Posterior vena cava (tissue), 2 donors: ENCODE results near the gene COL28A1. TPM values are rescaled to one million over a fixed set of nuclear protein-coding genes. Genes with fewer than 3 reads are reported as not detected.
"Not testable (repeated sequence)": the region's sequence is repeated elsewhere in the genome, so short reads cannot be mapped to it uniquely, and the experiment has no call there.

Experiments
- DNase-seq: peaks from one replicate; pipeline ENCODE4 v3.0.0-alpha.2; 2020; ENCODE audit warnings: low spot score
- intact Hi-C, 2 donors: fragments of 100-400 bp; cut with DNase I; formaldehyde crosslinking; loops; one replicate each; pipeline versions ENCODE4 v1.14.1 to v1.14.2; 2022 to 2023
- total RNA-seq, 2 donors: library from RNA; stranded (reverse); fragmentation: NEBNext Ultra II Directional; extraction: Animal tissue kit (Norgen Biotek cat#: 25700); gene quantifications; one replicate each; pipeline ENCODE4 v1.2.1, GENCODE V29; 2021
- donor health status: DM: yes; HTN: yes; CAD: no.
- donor health status: DM: yes; HTN: yes; CAD: no.

Gene COL28A1
- total RNA-seq, 2 donors from 2014 or later = 0.46 to 1.0 TPM

DNA sequence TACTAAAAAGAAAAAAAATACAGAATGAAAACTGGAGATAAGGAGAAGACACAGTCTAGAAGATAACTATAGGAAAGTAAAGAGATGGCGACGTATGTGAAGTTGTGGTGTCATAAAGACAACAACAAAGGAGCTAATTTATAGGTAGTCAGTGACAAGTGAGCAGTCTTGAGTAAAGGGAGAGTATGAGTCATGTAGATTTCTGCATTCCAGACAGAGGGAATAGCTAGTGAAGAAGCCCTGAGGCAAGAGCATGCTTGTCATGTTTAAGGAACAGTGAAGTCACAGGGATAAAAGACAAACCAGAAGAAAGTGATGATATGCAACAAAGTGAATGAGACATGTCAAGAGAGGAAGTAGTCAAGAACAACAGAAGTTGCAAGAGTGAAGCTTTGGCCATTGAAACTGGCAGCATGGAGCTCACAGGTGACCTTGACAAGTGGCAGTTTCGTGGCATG, 28.7 kb upstream of the COL28A1 start:
- intact Hi-C loops = no loop called here
- no peak for DNase-seq

DNA sequence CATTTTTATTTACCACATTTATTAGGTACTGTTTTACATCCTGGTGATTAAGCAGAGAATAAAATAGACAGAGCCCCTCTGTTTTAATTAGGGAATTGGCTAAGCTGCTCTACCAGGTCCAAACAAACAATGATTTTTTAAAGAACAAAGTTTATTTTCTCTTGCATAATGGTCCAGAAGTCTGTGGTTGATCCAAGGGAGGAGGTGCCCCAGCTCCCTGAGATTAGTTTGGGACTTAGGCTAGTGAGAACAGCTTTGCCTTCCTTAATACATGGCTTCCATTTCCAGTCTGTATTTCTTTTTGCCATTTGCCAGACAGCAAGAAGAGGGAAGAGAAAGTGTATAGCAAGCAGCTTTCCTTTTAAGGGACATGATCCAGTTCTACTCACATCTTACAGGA, 28.1 kb upstream of the COL28A1 start:
- DNase-seq = no peak
- intact Hi-C loops = no loop called here

DNA sequence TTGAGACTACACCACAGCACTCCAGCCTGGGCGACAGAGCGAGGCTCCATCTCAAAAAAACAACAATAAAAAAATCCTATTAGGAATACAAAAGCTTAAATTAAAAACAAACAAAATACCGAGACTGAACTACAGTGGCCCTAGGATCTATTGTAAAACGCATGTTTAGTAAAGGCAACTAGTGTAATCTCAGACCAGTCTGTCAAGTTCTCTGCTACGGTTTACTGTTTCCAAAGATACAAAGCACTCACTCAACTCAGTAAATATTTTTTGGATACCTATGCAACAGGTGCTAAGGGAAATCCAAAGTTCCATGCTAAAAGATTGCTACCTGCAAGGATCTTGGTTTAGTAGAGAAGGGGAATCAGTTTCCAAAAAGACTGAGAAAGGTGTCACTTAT, 27.6 kb upstream of the COL28A1 start:
- no peak for DNase-seq
- intact Hi-C loops = no loop called here

DNA sequence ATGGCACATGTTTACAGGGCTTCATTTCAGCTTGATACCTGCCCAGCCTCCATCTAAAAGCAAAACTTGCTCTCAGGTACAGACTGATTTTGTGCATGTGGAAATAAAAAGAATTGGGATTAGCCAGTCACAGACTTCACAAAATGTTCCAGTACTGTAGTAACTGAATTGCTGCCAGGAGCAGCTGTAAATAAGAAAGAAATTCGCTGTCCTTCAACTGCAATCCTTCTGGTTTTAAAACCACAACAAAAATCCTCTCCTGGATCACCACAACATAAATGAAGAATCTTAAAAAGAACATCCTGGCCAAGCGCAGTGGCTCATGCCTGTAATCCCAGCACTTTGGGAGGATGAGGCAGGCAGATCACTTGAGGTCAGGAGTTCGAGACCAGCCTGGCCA, 27.1 kb upstream of the COL28A1 start:
- DNase-seq = no peak
- intact Hi-C loops = no loop called here

DNA sequence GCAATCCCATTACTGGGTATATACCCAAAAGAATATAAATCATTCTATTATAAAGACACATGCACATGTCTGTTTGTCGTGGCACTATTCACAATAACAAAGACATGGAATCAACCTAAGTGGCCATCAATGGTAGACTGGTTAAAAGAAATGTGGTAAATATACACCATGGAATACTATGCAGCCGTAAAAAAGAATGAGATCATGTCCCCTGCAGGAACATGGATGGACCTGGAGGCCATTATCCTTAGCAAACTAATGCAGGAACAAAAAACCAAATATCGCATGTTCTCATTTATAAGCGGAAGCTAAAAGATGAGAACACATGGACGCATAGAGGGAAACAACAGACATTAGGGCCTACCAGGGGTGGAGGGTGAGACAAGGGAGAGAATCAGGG, 25.9 kb upstream of the COL28A1 start:
- DNase-seq, intact Hi-C loops: not testable (repeated sequence)

DNA sequence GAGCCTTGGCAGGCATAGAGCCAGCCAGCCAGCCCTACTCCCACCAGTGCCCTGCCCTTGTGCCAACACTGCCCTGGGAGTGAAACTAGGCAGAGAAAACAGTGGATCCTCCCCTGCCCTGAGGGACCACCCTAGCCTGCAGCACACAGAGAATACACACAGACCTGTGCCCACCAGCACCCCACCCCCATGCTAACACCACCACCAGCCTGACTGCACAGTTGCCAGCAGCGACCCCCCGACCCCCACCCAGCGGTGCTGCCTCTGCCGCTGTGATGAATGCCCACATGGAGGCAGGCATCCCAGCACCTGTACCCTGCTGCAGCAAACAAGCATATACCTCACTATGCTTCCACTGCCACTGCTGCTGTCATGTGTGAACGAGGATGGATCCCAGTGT, 21.6 kb upstream of the COL28A1 start:
- DNase-seq = no peak
- intact Hi-C loops = no loop called here

DNA sequence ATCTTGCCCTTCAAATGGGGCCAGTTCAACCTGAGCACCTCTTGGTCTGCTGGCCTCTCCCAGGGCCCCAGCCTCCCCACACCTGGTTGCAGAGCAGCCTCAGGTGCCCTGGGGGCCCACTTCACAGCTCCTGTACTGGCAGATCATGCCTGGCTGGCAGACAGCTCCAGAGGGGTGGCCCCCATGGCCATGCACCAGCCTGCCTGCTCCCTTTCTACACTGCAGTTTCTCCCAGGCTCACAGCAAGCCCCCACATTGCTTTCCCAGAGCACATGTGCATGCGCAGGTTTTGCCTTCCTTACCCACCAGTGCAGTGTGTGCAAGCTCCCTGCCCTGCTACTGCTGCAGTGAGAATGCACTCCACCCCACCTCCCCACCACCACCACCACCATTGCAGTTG, 21.2 kb upstream of the COL28A1 start:
- intact Hi-C loops = no loop called here
- no peak for DNase-seq

DNA sequence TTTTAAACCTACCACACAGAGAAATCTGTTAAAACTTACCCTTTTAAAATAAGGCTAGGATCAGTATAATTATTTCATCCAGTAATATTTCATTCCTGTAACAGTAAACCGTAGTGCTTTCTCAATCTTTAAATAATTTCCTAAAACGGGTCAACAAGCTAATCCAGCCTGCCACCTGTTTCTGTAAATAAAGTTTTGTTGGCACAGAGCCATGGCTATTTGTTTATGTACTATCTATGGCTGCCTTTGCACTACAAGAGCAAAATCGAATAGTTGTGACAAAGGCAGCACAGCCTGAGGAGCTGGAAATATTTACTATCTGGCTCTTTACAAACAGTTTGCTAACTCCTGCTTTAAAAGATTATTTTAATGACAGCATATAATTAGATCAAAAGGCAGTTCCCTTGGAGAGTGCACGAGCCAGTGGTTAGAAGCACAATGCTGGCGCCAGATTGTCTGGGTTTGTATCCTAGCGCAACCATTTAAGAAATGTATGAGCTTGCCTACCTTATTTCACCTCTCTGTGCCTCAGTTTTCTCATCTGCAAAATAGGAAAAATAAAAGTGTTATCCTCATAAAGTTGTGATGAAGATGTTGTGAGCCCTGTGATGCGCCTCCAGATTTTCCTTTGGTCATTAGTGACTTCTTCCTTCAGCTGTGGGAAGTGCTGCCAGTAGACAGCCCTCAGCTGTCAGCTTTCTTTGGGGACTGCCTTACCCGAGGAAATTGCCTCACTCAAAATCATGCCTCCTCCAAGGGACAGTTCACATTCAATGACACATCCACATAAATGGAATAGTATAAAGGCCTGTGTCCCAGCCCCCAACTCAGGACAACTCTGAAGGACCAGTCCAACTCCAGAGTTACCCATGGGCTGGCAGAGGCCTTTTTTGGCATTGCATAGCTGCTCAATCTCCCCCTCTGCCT, 19.2 kb upstream of the COL28A1 start:
- intact Hi-C loops = no loop called here

DNA sequence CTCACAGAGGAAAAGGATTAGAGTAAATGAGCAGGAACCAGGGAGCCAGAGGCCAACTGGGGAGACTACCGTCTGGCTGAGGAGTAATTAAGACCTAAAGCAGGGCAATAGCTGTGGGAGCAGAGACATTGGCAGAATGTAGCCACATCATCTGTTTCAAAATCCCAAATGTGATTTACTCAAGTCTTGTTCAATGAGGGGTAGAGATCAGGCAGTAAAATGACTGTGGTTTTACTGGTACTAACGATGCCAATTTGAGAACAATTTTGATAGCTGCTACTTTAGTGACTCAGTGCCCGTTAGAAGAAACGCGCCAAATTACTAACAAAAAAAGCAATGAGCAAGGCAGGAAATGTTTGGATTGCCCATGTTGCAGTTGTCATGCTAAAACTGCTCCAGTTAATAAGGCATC, 18.4 kb upstream of the COL28A1 start:
- no peak for DNase-seq
- intact Hi-C loops = no loop called here

More for the DNA sequence above, 19.2 kb upstream of the COL28A1 start:
- DNase-seq = no peak

DNA sequence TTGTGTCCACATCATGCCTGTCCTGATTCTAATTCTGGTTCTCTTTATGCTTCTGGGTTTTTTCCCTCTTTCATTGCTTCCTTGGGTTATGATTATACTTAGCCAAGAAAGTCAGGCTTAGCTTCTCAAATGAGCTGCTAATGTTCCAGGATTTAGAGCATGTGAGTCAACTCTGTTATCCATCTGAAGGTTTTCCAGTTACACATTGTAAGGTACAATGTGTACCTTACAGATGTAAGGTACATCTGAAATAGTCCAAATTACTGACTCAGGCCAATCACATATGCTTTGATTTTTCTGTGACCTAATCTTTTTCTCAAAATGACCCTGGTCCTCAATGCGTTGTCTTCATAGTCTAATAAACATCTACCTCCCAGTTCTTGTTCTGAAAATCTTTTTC, 17.7 kb upstream of the COL28A1 start:
- intact Hi-C loops = no loop called here
- DNase-seq = no peak

DNA sequence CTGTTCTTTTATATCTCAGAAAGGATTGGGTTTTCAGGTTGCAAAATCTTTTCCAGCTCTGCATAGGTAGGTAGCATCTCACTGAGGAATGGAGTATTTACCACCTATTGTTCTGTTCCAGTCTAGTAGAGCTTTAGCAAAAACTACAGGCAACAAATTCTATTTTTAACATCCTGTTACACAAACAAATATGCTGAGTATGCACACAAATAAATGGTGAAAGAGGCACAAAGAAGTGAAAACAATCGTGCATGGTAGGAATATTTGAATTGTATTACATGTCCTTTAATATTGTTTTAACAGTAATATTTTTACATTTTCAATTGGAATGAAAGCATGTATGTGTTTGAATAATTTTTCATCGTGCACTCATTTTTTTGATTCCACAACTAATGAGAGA, 16.5 kb upstream of the COL28A1 start:
- no peak for DNase-seq
- intact Hi-C loops = no loop called here

DNA sequence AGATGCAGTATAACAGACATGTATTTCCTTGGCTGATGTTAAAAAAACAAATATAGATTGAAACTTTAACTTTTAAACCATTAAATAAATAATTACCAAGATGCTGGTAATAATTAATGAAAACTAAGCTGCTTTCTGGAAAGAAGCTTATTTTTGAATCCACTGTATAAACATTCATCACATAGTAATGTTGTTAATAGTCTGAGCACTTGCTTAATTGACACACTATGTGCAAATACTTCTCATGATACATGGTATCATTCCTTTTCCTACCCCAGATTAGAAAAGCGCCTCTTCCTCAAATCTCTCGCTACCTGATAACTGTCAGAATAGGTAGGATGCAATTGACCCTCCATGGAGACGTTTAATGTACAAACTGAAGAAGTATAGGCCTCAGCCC, 15.0 kb upstream of the COL28A1 start:
- DNase-seq = no peak
- intact Hi-C loops = no loop called here

DNA sequence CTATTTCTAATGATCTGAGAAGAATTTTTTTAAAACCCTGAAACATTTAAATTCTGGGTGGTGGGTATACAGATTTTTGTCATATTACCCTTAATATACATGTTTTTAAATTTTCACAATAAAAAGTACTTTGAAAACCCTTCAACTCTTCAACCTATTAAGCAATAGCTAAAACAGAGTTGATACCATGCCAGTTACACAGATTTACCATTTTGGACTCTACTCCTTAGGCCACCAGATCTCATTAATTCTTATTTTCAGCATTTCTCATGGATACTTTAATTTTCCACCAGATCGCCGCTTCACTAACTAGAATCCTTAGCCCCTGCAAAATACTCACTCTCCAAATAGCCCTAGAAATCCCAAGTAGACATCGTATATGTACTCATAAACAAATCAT, 12.7 kb upstream of the COL28A1 start:
- no peak for DNase-seq
- intact Hi-C loops = loop anchor here in 1 of 2 donors (10.0 kb wide), 1 partner anchor 444 kb away; no protein-coding TSS in a partner anchor

DNA sequence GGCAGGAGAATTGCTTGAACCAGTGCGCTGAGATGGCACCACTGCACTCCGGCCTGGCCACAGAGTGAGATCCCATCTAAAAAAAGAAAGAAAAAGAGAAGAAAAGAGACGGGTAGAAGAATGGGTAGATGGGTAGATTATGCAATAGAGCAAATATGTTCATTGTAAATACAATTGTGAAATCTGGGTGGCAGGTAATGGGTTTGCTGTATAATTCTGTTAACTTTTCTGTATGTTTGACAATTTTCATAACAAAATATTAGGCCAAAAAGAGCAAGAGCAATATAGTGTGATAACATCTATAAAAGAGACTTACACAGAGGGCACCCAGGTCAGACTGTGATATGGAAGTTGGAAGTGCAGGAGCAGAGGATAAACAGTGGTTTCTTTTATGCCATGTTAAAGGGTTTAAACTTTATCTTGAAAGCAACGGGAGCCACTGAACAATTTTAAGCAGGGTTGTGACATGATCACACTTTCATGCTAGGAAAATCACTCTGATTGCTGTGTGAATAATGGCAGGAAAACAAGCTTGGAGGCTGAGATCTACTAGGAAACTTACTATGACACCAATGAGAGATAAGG, 6.7 kb upstream of the COL28A1 start:
- intact Hi-C loops = loop anchor here in 1 of 2 donors (10.0 kb wide), 1 partner anchor 438 kb away; no protein-coding TSS in a partner anchor
- DNase-seq = no peak

DNA sequence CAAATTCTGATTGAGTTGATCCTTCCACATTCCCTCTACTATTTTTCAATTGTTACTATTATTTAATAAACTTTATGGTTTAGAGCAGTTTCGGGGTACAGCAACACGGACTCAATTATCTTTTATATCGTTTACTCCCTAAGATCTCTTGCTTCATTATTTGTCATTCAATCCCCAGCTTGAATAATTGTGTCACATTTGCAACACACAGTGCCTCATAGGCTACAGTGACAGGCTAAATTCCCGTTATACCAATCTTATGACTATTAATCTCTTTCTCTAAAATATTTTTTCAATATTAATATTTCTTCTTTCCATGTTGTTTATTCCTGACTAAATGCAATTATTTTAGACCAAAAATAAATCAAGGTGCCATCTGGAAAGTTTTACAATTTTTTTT, 4.0 kb upstream of the COL28A1 start:
- DNase-seq = no peak
- intact Hi-C loops = loop anchor here in 1 of 2 donors (10.0 kb wide), 1 partner anchor 435 kb away; no protein-coding TSS in a partner anchor

DNA sequence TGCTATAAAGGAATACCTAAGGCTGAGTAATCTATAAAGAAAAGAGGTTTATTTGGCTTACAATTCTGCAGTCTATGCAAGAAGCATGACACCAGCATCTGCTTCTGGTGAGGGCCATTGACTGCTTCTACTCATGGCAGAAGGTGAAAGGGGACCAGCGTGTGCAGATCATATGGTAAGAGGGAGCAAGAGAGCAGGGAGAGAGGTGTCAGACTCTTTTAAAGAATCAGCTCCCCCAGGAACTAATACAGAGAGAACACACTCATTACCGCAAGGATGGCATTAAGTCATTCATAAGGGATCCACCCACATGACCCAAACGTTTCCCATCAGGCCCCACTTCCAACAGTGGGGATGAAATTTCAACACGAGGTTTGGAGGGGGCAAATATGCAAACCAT, 3.5 kb upstream of the COL28A1 start:
- DNase-seq = no peak
- intact Hi-C loops = no loop called here

DNA sequence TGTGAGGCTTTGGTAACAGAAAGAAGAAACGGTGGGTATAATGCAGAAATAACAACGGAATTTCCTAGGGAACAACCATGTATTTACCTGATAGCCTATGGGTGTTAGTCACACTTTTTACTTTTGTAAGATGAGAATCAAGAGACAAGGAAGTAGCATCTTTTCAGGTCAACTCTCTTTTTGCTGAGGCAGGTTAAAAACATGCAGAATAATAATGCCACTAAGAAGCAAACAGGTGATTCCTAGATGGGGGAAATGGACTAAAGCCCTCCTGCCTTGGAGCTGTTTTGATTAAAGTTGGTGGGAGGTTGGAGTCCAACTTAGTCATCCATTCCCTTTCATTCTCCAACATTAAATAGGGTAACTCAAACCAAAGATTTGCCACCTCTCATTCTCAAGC, 2.0 kb upstream of the COL28A1 start:
- intact Hi-C loops = no loop called here
- DNase-seq = no peak

DNA sequence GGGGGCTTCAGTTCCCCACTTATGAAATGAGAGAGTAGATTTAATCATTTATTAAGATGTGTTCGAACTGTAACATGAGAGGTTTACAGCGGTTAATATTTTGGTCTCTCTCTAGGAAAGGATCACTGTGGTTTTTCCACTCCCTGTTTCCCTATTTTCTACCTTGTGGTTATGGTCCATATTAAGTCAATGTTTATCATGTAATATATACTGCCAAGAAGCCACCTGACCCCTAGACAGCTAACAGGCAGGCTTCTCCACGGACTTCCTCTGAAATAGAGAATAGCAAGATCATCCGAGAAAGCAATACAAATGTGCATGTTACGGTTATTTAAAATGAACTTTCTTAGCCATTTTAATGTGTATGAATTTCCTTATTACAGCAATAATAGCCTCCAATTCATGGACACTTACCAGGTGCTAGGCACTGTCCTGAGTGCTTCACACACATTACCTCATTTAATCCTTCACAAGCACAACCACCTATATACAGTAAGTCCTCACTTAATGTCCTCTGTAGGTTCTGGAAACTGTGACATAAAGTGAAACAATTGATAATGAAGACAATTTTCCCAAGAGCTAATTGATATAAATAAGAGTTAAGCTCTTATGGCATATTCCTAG, 835 bp upstream of the COL28A1 start:
- intact Hi-C loops = no loop called here
- DNase-seq = no peak

DNA sequence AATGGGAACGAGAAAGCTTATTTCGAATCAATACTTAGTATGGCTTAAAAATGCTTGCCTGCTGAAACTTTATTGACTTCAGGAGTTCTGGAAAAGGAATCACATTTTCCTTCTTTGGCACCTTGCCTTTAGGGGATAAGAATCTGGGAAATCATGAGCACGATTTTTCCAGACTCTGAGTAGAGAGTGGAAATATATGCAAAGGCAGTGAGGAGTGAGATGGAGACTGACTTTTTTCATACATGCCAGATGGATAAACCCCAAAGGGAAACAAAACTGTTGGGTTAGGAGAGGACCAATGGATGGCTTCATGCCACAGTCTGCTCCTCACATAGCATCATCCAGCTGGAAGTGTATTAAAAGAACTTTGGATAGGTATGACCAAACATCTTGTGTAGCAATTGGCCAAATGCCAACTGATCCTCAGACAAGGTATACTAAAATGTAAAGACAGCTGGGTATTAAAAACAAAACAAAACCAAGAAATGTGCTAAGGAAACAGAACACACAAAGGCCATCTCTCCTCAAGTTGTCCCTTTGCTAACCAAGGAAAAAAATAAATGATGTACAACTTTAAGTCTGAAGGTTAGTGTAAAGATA, 1.7 kb downstream of the COL28A1 start:
- intact Hi-C loops = no loop called here
- no peak for DNase-seq

DNA sequence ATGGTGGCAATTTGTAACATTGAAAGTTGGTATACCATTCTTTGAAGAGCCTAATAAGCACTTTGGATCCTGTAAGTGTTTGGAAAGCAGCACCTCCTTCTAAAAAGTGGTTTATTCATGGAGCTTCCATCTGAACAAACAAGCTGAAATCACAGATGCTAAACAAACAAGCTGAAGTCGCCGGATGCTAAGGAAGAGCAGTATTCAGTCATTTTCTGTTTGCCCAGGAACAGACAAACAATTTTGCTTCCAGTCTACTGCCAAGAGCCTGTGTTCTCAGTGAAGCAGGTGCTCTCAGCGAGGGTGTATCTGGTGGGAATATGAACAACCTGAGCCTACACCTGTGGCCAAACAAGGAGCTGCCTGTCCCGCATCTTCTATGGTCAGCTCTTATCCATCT, 6.3 kb downstream of the COL28A1 start:
- intact Hi-C loops = no loop called here
- DNase-seq = no peak
